ENCODE results near the gene RBBP9. TPM values are rescaled to one million over a fixed set of nuclear protein-coding genes. Genes with fewer than 3 reads are reported as not detected.

The RBBP9 gene
- polyA plus RNA-seq, 4 donors = 5.7 to 24.1 (median 7.2) TPM

- H3K27ac ChIP-seq (ENCODE audit: low read depth in 1 of 3, low read length in 2 of 3) = no peak overlapping the region
- no peaks in the 10 kb centered on the region for H3K9me3 ChIP-seq (ENCODE audit: control insufficient read depth in 2 of 2, insufficient read depth in 1 of 2, low read depth in 1 of 2, low read length in 1 of 2)
- WGBS, 3 donors = 21 to 42% (median 31%) methylated on average over 6 of the region's 6 CpGs
- peaks cover 0 to 3% (median 2%) of the 10 kb centered on the region in 3 donors for H3K36me3 ChIP-seq (ENCODE audit: control insufficient read depth in 3 of 3, insufficient read depth in 2 of 3, low read depth in 1 of 3, low read length in 3 of 3)
- FAIRE-seq = no peak
- peaks cover 0 to 4% (median 0%) of the 10 kb centered on the region in 3 donors for H3K4me1 ChIP-seq (ENCODE audit: control insufficient read depth in 3 of 3, insufficient read depth in 2 of 3, low read depth in 1 of 3, low read length in 2 of 3)
- H3K4me3 ChIP-seq (ENCODE audit: low read depth in 1 of 3, low read length in 3 of 3) = no peak overlapping the region
- no peaks in the 10 kb centered on the region for H3K27me3 ChIP-seq (ENCODE audit: control insufficient read depth in 3 of 3, insufficient read depth in 3 of 3, low read length in 3 of 3)
- DNase-seq = peak in 1 of 2 donors; percentile 5
Measured at GRCh38 chr20:18465536-18466200, 31.4 kb downstream of the RBBP9 start.

GRCh38 chr20:18456600-18456999 lies 40.4 kb downstream of the RBBP9 start:
- no peak for FAIRE-seq

GRCh38 chr20:18443886-18444285 lies 53.1 kb downstream of the RBBP9 start:
- 54 to 66% (median 63%) methylated on average over 4 of the region's 4 CpGs for WGBS, 3 donors
- no peaks in the 10 kb centered on the region for H3K27me3 ChIP-seq (ENCODE audit: control insufficient read depth in 3 of 3, insufficient read depth in 3 of 3, low read length in 3 of 3)
- no peaks in the 10 kb centered on the region for H3K9me3 ChIP-seq (ENCODE audit: control insufficient read depth in 2 of 2, insufficient read depth in 1 of 2, low read depth in 1 of 2, low read length in 1 of 2)
- no peaks in the 10 kb centered on the region for H3K4me1 ChIP-seq (ENCODE audit: control insufficient read depth in 3 of 3, insufficient read depth in 2 of 3, low read depth in 1 of 3, low read length in 2 of 3)
- DNase-seq = no peak
- no peaks in the 10 kb centered on the region for H3K36me3 ChIP-seq (ENCODE audit: control insufficient read depth in 3 of 3, insufficient read depth in 2 of 3, low read depth in 1 of 3, low read length in 3 of 3)
- FAIRE-seq = no peak
- H3K27ac ChIP-seq (ENCODE audit: low read depth in 1 of 3, low read length in 2 of 3) = no peak overlapping the region
- H3K4me3 ChIP-seq (ENCODE audit: low read depth in 1 of 3, low read length in 3 of 3) = no peak overlapping the region

More at GRCh38 chr20:18456600-18456999, 40.4 kb downstream of the RBBP9 start:
- 87 to 90% (median 88%) methylated on average over 3 of the region's 3 CpGs for WGBS, 3 donors
- DNase-seq = no peak
- no peaks in the 10 kb centered on the region for H3K36me3 ChIP-seq (ENCODE audit: control insufficient read depth in 3 of 3, insufficient read depth in 2 of 3, low read depth in 1 of 3, low read length in 3 of 3)
- H3K9me3 ChIP-seq (ENCODE audit: control insufficient read depth in 2 of 2, insufficient read depth in 1 of 2, low read depth in 1 of 2, low read length in 1 of 2) = peaks cover 0 to 3% of the 10 kb centered on the region in 2 donors
- no peak overlapping the region for H3K27ac ChIP-seq (ENCODE audit: low read depth in 1 of 3, low read length in 2 of 3)
- H3K4me3 ChIP-seq (ENCODE audit: low read depth in 1 of 3, low read length in 3 of 3) = no peak overlapping the region
- no peaks in the 10 kb centered on the region for H3K4me1 ChIP-seq (ENCODE audit: control insufficient read depth in 3 of 3, insufficient read depth in 2 of 3, low read depth in 1 of 3, low read length in 2 of 3)
- no peaks in the 10 kb centered on the region for H3K27me3 ChIP-seq (ENCODE audit: control insufficient read depth in 3 of 3, insufficient read depth in 3 of 3, low read length in 3 of 3)

GRCh38 chr20:18440403-18440802 lies 56.6 kb downstream of the RBBP9 start:
- Histone ChIP-seq H3K4me1 (ENCODE audit: control insufficient read depth in 3 of 3, insufficient read depth in 2 of 3, low read depth in 1 of 3, low read length in 2 of 3) (no peaks in the 10 kb centered on the region), H3K27ac (ENCODE audit: low read depth in 1 of 3, low read length in 2 of 3) (no peak overlapping the region), H3K4me3 (ENCODE audit: low read depth in 1 of 3, low read length in 3 of 3) (no peak overlapping the region), H3K36me3 (ENCODE audit: control insufficient read depth in 3 of 3, insufficient read depth in 2 of 3, low read depth in 1 of 3, low read length in 3 of 3) (no peaks in the 10 kb centered on the region), H3K27me3 (ENCODE audit: control insufficient read depth in 3 of 3, insufficient read depth in 3 of 3, low read length in 3 of 3) (no peaks in the 10 kb centered on the region), H3K9me3 (ENCODE audit: control insufficient read depth in 2 of 2, insufficient read depth in 1 of 2, low read depth in 1 of 2, low read length in 1 of 2) (no peaks in the 10 kb centered on the region)
- WGBS, 3 donors = 31 to 78% (median 62%) methylated on average over 1 of the region's 1 CpG
- DNase-seq = no peak
- no peak for FAIRE-seq

- FAIRE-seq = no peak
- 65 to 71% (median 68%) methylated on average over 2 of the region's 2 CpGs for WGBS, 3 donors
- H3K4me3 ChIP-seq (ENCODE audit: low read depth in 1 of 3, low read length in 3 of 3) = no peak overlapping the region
- no peaks in the 10 kb centered on the region for H3K4me1 ChIP-seq (ENCODE audit: control insufficient read depth in 3 of 3, insufficient read depth in 2 of 3, low read depth in 1 of 3, low read length in 2 of 3)
- no peaks in the 10 kb centered on the region for H3K36me3 ChIP-seq (ENCODE audit: control insufficient read depth in 3 of 3, insufficient read depth in 2 of 3, low read depth in 1 of 3, low read length in 3 of 3)
- DNase-seq = no peak
- no peaks in the 10 kb centered on the region for H3K9me3 ChIP-seq (ENCODE audit: control insufficient read depth in 2 of 2, insufficient read depth in 1 of 2, low read depth in 1 of 2, low read length in 1 of 2)
- H3K27me3 ChIP-seq (ENCODE audit: control insufficient read depth in 3 of 3, insufficient read depth in 3 of 3, low read length in 3 of 3) = no peaks in the 10 kb centered on the region
- no peak overlapping the region for H3K27ac ChIP-seq (ENCODE audit: low read depth in 1 of 3, low read length in 2 of 3)
Measured at GRCh38 chr20:18436847-18437246, 60.2 kb downstream of the RBBP9 start.

Other genes starting within 250 kb of the RBBP9 start
- gene ZNF133, start 208.7 kb downstream of the RBBP9 start, polyA plus RNA-seq = 10 to 100 TPM in 2 of 4 donors, 1 to 10 TPM in 2; 7.5 to 19.6 (median 10.9) TPM
- 1 to 10 TPM in 1 of 4 donors, under 1 TPM in 2, not detected in 1; 0.54 to 1.8 (median 0.85) TPM for gene DZANK1, start 30.2 kb downstream of the RBBP9 start, polyA plus RNA-seq
- 1 to 10 TPM; 4.9 to 8.5 (median 6.7) TPM for gene POLR3F, start 29.8 kb downstream of the RBBP9 start, polyA plus RNA-seq
- gene SEC23B, start 10.7 kb upstream of the RBBP9 start, polyA plus RNA-seq = 10 to 100 TPM; 17.2 to 34.1 (median 24.1) TPM
- gene SMIM26, start 70.2 kb upstream of the RBBP9 start, polyA plus RNA-seq = 100 to 1,000 TPM; 106 to 205 (median 156) TPM
- 10 to 100 TPM in 3 of 4 donors, 1 to 10 TPM in 1; 9.6 to 25.8 (median 16.1) TPM for gene DTD1, start 90.8 kb upstream of the RBBP9 start, polyA plus RNA-seq